Cortex of kidney (tissue), 1 donor: ENCODE results near the gene NCOR2.

Source experiments
- DNase-seq: peaks from one replicate; lab custom pipeline; 2025; lab: John Stamatoyannopoulos, UW

Gene NCOR2

DNA sequence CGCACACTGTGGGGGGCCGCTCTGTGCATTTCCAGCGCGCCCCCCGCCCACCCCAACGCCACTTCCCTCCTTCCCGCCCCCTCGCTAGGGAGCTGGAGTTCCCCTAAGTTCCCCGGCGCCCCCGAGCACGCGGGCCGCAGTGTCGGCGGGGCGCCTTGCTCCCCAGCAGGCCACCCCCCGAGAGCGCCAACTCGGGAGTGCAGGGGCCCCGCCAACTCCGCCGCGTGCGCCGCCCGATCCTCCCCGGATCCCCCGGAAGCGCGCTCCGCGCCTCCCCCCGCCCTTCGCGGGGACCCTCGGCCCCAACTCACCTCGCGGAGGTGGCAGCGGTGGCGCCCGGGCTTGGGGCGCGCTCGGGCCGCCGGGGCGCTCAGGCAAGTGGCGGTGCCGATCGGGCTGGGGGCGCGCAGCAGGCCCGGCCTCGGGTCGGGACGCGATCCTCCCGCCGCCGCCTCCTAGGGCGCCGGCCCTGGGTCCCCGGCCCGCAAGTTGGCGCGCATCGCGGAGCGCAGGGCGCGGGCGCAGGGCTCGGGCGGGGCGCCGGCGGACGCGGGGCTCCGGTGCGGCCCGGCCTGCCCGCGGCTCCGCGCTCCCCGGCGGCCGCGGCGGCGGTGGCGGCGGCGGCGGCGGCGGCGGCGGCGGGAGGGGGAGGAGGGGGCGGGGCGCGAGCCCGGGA, at the start of gene NCOR2:
Gene NCOR2, minus strand, starts transcription at position 616 of the 676 bp plus-strand sequence. CDS start 72,361 bp downstream, outside the sequence.
- DNase-seq, result no peak

DNA sequence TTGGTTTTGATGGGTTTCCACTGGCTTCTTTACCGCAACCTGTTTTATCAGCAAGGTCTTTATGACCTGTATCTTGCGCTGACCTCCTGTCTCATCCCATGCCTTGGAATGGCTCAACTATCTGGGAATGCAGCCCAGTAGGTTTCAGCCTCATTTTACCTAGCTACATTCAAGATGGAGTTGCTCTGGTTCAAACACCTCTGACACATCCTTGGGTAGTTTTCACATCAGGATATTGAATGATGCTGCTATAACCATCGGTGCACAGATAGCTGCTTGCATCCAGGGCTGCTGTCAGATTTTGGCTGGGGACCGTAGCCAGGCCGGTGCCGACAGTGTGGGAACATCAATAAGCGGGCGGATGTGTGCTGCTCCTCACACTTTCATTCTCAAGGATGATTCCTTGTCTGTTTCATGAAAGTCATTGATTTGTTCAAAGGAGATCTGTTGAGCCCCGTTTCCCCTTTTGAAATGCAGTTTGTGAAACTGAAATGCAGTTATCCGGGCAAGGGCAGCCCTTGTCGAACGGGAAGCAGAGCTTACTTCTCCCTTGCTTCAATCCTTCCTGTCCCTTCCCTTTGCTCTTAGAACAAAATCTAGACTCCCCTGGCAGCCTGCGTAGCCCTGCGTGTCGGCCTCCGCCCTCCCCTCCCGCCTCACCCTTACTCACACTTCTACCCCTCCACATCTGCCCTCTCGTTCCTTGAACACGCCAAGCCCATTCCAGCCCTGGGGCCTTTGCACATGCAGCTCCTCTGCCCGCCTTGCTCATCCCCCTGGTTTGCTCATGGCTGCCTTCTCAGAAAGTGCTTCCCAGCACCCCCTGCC, 49.2 kb upstream of the NCOR2 start:
- no peak for DNase-seq

DNA sequence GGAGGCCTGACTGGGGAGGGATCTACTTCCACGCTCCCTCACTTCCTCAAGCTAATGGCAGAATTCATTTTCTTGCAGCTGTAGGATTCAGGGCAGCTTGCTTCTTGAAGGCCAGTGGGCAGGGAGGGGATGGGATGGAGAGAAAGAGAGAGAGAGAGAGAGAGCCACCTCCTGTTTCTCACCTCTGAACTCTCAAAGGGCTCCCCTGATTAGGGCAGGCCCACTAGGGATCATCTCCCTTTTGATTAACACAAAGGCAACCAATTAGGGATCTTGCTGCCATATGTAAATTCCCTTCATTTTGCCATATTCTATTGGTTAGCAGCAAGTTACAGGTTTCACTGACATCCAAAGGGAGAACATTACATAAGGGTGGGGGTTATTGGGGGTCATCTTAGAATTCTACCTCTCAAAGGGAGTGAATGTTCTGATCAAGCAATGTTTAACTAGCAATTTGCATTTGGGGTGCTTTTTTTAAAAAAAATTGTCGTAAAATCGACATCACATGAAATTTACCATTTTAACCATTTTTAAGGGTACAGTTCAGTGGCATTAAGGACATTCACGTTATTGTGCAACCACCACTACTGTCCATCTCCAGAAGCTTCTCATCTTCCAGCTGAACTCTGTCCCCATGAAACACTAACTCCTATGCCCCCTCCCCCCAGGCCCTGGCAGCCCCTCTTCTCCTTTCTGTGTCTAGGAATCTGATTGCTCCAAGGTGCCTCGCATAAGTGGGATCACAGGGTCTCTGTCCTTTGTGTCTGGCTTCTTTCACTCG, 47.3 kb upstream of the NCOR2 start:
- DNase-seq, result no peak

DNA sequence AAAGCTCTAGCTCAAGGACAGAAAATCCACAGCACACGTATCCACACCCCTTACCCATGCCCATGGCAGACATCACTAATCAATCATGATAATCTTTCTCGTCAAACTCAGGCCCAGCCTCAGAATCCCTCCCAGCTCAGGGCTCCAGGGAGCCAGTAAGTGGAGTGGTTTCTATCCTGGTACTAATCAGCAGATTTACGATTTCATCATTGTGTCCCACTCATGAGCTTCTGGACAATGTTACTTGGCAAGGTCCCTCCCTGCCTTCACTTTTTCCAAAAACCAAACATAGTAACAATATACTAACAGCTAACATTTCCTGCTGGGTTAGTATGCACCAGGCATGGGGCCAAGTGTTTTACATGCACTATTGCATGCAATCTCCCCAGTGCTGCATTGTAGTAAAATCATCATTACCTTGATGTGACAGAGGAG, 45.8 kb upstream of the NCOR2 start:
- DNase-seq, result no peak

DNA sequence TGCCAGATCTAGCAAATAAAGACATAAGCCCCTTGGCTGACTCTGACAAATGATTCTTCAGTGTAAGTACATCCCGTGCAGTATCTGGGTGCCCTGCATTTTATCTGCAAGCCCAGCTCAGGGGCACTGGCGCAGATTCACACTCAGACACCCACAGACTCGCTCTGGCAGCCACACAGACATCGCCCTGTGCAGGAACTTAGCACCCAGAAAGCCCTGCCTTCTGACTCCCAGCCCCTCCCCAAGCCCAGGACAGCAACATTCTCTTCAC, 44.9 kb upstream of the NCOR2 start:
- DNase-seq, result no peak

DNA sequence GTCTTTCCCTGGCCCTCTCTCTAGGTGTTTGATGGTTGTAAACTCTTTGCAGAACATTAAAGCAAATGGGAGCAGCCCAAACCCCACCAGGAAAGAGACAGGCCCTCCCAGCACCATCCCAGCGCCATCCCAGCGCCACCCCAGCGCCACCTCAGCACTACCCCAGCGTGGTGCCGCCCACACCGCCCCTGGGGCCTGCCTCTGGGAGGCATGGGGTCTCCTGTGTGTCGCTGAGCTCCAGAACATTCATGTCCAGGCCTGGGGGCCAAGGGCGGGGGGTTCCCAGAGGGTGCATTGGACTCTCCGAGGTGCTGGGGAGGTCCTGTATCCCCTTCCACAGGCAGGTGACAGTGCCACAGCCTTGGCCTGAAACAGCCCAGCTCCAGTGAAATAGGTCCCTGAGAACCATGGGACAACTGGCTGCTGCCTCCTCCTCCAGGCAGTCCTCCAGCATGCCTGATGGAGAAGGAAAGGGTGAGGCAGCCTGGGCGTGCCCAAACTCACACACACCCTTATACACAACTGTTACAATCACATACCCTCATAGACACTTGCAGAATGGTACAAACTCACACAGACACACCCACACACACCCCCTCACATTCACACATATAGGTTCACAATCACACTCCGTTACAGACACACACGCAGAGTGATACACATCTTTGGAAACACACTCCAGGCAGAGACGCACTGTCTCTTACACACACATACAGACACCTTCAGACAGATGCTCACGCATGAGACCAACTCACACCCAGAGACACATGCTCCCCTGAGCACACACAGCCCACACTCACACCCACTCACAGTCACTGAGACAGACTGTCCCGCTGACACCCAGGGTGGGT, 44.4 kb upstream of the NCOR2 start:
- no peak for DNase-seq

DNA sequence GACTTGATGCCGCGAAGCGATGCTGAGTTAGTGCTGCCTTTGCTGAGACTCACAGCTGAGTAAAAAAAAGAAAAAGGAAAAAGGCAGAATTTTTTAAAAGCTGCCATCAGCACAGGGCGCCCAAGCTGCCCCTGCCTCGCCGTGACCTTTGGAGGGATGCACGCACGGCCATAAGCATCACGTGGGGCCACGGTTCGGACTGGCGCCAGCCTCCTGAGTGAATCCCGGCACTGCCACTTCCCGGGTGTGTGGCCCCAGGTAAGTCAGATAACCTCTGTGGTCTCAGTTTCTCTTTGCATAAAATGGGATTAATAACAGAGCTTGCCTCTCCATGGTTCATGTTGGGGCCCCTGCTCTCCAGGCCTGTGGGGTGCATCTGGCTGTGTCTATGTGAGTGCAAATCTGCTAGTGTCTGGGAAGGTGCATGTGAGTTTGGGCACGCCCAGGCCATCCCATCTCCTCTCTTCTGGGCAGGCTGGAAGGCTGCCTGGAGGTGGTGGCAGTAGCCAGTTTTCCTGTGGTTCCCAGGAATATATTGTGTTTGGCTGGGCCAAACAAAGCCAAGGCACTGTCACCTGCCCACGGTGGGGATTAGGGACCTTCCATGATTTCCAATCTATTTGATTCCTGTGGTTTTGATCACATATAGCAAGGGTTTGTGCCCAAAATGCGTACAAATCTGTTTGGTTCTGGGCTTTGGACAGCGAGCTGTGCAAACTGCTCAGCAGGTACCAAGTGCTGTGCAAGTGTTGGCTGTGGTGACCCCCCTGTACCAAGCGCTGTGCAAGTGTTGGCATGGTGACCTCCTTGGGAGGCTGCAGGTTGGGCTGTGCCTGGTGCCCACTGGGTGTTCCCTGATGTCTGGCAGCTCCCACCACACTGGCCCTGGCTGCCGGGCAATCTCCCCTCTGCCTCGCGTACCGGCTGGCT, 43.5 kb upstream of the NCOR2 start:
- no peak for DNase-seq

DNA sequence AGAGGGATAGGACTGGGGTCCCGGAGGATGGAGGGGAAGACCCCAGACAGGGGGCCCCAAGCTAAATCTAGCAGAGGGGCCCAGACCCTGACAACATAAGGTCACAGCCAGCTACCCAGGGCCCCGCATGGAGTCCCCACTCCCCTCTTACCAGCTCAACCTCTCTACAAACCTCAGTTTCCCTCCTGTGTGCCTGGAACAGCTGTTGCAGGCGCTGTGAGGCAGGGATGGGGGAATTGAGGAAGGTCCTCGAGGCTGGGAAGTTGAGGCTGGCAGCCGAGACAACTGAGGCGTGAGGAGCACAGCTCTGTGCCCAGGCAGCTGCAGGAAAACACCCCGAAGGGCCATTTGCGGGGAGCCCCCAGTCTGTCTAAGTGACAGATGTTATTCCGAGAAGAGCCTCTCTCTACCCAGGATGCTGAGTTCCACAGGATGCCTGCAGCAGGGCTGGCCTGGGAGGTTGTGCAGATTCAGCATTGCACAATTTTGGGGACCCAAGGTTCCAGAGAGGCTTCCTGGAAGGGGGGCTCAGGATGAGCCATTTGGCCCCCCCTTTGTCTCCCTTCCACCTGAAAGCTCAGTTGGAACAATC, 42.7 kb upstream of the NCOR2 start:
- DNase-seq, result no peak

DNA sequence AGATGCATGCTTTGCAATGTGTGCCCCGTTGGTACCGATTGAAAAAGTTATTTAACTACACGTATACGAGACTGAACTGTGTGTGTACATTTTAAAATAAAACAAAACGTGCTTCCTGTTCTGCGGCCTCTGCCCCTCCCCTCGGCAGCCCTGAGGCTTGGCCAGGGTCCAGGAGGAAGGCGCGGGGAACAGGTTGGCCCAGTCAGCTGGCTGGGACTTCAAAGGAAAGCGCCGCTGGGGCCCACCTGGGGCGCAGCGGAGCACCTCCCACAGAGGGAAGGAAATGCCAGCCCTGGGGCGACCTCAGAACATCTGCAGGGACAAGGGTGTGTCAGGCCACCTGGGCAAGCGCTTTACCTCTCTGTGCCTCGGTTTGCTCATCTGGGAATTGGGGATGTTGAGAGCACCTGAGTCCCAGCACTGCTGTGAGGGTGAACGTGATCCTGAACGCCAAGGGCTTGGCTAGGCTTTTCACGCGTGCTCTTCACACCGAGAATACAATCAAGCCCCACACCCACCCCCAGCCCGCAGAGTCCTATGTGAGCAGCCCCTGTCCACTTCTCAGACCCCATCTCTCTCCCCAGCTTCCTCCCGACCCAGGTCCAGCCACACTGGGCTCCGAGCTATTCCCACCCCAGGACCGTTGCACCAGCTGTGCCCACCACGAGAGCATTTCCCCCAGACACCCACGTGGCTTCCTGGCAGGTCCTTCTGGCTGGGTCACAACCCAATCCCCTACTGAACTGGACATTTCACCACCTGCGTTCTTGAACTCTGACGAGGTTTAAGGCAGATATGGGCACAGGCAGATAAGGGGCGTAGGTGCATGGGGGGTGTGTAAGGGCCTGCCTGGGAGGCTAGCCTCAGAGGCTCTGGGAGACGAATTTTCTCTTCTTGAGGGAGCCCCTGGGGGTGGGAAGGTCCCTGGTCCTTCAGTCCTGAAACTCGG, 41.9 kb upstream of the NCOR2 start:
- DNase-seq, result no peak

DNA sequence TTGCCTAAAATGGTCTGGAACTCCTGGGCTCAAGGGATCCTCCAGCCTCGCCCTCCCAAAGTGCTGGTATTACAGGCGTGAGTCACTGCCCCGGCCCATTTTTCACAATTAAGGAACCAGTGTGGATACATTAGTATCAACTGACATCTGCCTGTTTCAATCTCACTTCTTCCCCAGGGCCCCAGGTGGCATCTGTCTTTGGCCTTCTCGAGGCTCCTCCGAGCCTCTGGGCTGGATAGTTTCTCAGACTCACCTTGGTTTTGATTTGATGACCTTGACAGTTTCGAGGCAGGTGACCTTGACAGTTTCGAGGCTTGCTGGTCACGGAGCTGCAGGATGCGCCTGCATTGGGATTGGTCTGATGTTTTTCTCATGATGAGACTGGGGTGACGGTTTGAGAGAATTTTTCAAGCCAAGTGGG, 41.0 kb upstream of the NCOR2 start:
- DNase-seq, result no peak

DNA sequence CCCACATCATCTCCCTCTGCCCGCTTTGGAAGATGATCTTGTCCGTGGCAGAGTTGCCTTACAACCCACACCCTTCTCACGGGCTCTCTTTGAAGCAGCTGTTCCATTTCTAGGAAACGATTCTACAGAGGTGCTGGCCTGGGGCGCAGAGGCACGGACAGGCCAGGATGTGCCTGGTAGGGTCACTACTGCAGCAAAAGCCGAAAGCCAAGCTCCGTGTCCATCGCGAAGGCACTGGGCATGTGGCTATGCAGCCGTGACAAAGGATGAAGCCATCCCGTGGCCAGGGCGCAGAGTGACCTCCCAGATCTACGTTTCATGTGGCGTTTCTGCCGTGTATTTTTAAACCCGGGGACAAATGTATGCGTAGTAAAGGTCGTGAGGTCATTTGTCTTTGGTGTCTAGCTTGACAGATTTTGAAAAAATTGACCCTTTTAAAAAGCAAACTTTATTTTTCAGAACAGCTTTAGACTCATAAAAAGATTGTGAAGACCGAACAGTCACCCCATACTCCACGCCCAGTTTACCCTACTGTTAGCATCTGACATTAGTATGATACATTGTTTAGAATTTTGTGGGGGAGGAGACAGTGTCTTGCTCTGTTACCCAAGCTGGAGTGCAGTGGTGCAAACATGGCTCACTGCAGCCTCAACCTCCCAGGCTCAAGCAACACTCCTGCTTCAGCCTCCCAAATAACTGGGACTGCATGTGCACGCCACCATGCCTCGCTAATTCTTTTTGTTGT, 40.4 kb upstream of the NCOR2 start:
- DNase-seq, result no peak

DNA sequence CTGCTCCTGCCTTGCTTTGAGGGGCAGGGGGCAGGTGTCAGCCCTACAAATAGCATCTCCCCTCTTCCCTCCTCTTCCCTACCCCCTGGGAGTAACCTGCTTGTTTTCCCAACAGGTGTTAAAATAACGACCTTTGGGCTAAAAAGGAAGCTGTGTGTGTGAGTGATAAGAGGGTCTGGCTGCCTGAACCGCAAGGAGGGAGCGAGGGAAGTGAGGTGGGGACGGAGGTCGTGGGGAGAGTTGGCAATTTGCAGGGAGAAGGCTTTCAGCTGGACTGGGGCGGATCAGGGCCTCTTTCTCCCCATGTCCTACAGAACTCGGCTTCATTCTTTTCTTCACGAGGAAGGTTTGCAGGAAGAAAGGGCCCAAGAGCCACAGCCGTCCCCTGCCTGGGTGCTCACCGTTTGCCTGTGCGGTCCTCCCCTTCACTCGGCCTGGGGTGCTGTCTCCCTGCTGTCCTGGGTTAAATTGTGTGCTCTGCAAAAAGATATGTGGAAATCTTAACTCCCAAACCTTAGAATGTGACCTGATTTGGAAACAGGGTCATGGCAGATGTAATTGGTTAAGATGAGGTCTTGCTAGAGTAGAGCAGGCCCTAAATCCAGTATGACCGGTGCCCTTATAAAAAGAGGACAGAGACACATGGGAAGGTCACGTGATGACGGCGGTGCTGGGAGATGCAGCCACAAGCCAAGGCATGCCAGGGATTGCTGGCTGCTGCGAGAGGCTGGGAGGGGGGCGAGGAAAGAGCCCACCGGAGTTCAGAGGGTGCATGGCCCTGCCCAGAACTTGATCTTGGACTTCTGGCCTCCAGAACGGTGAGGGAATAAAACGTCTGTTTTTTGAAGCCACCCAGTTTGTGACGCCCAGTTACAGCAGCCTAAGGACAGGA, 38.7 kb upstream of the NCOR2 start:
- DNase-seq, result no peak

DNA sequence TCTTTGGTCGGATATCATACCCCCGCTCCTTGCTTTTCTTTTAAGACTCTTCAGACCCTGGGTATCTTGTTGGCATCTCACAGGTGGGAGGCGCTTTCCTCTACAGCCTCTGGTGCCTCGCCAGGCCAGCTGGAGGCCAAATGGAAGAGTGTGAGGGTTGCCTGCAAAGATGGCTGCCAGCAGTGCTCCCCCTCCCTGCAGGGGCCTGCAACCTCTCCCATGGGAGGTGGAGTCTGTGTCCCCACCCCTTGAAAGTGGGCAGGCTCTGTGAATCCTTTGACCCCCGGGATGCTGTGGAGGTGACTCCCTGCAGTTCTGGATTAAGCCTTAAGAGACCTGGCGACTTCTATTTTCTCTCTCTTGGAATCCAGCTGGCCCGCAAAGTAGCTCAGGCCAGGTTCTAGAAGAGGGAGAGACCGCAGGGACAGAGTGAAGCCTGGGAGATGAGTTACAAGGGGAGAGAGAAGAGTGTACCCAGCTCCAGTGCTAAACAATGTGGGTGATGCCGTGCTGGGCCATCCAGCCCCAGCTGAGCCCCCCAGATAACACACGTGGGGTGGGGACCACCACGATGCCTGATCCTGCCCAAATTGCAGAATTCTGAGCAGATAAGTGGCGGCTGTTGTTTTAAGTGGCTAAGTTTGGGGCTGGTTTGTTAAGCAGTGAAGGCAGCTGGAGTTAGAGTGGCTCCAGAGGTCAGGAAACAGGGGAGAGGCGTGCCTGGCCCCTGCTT, 37.9 kb upstream of the NCOR2 start:
- no peak for DNase-seq

DNA sequence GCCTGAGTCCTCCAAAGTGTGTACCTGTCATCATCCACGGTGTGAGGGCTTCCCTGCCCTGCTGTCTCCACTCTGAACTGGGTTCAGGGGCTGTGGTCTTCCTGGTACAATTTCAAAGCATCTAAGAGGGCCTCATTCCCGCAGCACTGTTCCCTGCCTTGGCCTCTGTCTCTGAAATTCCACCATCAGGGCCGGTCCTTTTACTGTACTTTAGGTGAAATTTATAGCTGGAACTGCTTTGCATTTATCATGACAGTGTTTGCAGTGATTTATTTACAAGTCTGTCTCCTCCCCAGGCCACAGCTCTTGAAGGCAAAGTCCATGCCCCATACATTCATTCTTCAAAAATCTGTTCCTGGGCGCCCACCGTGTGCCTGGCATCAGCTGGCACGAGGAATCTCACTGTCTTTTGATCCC, 36.9 kb upstream of the NCOR2 start:
- no peak for DNase-seq

DNA sequence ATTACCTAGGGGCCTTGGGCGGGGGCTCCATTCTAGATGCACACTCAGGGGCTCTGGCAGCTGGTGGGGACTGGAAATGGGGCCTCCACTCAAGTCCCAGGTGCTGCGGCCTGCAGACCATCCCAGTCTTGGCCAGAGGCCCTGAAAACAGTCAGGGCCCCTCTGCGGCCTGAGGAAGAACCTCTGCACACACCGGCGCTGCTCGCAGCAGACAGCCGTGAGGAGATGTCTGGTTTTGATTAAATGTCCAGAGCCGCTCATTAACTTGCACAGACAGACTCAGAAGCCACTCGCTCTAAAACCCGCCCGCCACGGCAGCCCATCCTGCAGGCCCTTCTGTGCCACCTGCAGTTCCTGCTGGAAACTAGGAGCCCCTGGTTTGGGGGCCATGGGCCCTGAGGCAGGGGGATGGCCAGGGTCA, 36.4 kb upstream of the NCOR2 start:
- DNase-seq, result no peak

DNA sequence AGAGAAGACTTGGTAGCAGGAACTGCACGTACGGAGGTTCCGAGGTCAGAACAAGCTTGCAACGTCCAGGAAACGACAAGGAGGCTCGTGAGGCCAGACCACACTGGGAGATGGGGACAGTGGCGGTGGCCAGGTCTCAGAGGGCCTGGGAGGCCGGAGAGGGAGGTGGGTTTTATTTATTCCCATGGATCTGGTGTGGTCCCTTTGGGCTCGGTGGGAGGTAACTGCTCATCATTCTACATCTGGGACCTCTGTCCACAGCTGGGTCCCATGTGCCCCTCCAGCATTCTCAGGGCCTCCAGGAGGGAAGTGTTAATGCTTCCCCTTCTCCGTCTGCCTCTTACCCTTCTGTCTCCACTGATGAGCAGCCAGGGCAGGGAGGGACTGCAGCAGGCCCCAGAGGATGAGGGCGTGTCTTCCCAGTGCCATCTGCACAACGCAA, 35.7 kb upstream of the NCOR2 start:
- DNase-seq, result no peak

DNA sequence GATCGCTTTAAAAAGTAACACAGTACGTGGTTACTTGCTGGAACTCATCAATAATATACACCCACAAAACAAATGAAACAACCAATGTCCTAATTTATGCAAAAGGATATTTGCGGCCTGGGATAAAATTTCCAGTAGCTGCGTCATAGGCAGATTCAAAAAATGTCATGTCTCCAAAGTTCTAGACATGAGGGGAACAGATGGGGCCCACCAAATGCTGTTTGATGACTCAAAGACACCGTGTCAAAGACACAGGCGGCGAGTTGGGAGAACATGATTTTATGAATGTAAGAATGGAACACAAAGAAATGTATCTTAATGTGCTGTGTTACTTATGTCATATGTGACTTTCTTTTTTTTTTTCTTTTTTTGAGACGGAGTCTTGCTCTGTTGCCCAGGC, 34.3 kb upstream of the NCOR2 start:
- DNase-seq, result no peak
